Right atrium auricular region (tissue), 2 donors: Measurements from ENCODE around the gene C22orf39. TPM values are rescaled to one million over a fixed set of nuclear protein-coding genes. Genes with fewer than 3 reads are reported as not detected.

Experiments used
- DNase-seq: peaks from one replicate; pipeline ENCODE4 v3.0.0-alpha.2; 2019; ENCODE audit warnings: low spot score
- H3K27ac ChIP-seq, 2 donors: fragments of 200-600 bp; sonication (generic); 1 replicate in 1 of 2; 2 replicates in 1 of 2; pipeline ENCODE4 v1.5.1; 2016 to 2019
- H3K27me3 ChIP-seq, 2 donors: fragments of 200-600 bp; sonication (generic); one replicate each; pipeline versions ENCODE4 v1.5.1 to v1.6.0; 2017 to 2019
- H3K36me3 ChIP-seq: fragments of 200-600 bp; sonication (generic); one replicate; pipeline ENCODE4 v1.5.1; 2016
- H3K4me1 ChIP-seq, 2 donors: fragments of 200-600 bp; sonication (generic); one replicate each; pipeline versions ENCODE4 v1.5.1 to v1.6.0; 2017 to 2019
- H3K4me3 ChIP-seq, 2 donors: fragments of 200-600 bp; sonication (generic); 1 replicate in 1 of 2; 2 replicates in 1 of 2; pipeline ENCODE4 v1.5.1; 2017 to 2019; ENCODE audit warnings: mild to moderate bottlenecking in 1 of 2, moderate library complexity in 1 of 2
- H3K9me3 ChIP-seq, 2 donors: fragments of 200-600 bp; sonication (generic); one replicate each; pipeline ENCODE4 v1.5.1; 2019
- CTCF ChIP-seq, 2 donors: fragments of 200-600 bp; sonication (generic); IDR thresholded peaks; one replicate each; pipeline ENCODE4 v1.5.1; 2019; ENCODE audit warnings: antibody characterized with exemption in 2 of 2
- total RNA-seq, 2 donors: library from RNA; depleted of rRNA; stranded (reverse); fragments of >200 nt; gene quantifications; one replicate each; pipeline ENCODE4 v1.1.0, GENCODE V29; 2016

Gene C22orf39
- total RNA-seq, 2 donors from 2014 or later: 61.0 to 68.7 TPM

- DNase-seq: no peak
- H3K27me3 ChIP-seq: no peaks in the 10 kb centered on the region
- H3K4me3 ChIP-seq: no peak overlapping the region
- H3K27ac ChIP-seq: no peak overlapping the region
- H3K9me3 ChIP-seq: no peaks in the 10 kb centered on the region
- peaks cover 57% of the 10 kb centered on the region for H3K36me3 ChIP-seq
- H3K4me1 ChIP-seq: no peaks in the 10 kb centered on the region
- no peak for TF ChIP-seq CTCF (IDR thresholded peaks at IDR 0.05)
These were observed 49.8 kb downstream of the C22orf39 start for GRCh38 chr22:19397734-19398104.

- no peak overlapping the region for H3K27ac ChIP-seq
- peaks cover 59% of the 10 kb centered on the region for H3K36me3 ChIP-seq
- H3K9me3 ChIP-seq: no peaks in the 10 kb centered on the region
- H3K27me3 ChIP-seq: no peaks in the 10 kb centered on the region
- H3K4me3 ChIP-seq: no peak overlapping the region
- DNase-seq: no peak
- TF ChIP-seq CTCF (IDR thresholded peaks at IDR 0.05): no peak
- no peaks in the 10 kb centered on the region for H3K4me1 ChIP-seq
These were observed 50.4 kb downstream of the C22orf39 start for GRCh38 chr22:19396934-19397733.

- H3K27ac ChIP-seq: no peak overlapping the region
- peaks cover 62% of the 10 kb centered on the region for H3K36me3 ChIP-seq
- TF ChIP-seq CTCF (IDR thresholded peaks at IDR 0.05): no peak
- H3K27me3 ChIP-seq: no peaks in the 10 kb centered on the region
- no peak overlapping the region for H3K4me3 ChIP-seq
- H3K9me3 ChIP-seq: no peaks in the 10 kb centered on the region
- H3K4me1 ChIP-seq: no peaks in the 10 kb centered on the region
- DNase-seq: no peak
These were observed 51.0 kb downstream of the C22orf39 start for GRCh38 chr22:19396561-19396933.

- no peaks in the 10 kb centered on the region for H3K27me3 ChIP-seq
- H3K9me3 ChIP-seq: no peaks in the 10 kb centered on the region
- H3K4me3 ChIP-seq: no peak overlapping the region
- H3K27ac ChIP-seq: no peak overlapping the region
- H3K4me1 ChIP-seq: no peaks in the 10 kb centered on the region
- no peak for DNase-seq
- no peak for TF ChIP-seq CTCF (IDR thresholded peaks at IDR 0.05)
- H3K36me3 ChIP-seq: peaks cover 59% of the 10 kb centered on the region
These were observed 52.2 kb downstream of the C22orf39 start for GRCh38 chr22:19395276-19395675.

DNA sequence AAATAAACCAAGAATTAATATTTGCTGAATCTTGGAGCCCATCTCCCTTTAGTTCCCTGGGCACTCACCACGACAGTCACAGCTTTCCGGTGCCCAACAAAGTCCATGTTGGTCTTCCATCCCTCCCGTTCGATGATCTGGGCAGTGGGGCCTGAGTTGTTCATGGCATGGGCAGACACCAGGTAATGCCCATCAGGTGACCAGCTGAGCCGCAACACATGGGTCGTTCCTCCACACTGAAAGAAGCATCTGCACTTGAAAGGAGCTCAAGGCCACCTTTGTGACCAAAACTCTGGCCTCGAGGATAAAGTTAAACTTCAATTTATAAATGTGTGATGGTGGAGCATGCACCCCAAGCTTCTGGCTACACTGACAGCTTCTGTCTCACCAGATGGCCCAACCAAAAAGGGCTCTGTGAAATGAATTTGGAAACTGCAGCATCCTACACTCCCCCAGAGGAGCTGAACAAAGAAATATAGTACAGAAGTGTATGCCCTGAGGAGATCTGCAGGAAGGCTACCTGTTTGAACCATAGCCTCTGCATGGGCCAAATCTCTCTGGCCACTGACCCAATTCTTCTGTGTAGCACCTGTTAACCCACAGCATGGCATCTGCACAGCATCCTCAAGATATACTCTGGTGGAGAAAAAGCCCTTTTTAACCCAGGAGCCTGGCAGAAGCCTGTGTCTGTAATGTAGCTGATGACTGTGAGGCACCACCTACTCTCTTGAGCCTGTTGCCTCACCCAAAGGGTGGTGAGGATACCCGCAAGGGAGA lies 53.0 kb downstream of the C22orf39 start:
- no peak for DNase-seq

More for the DNA sequence above, 53.0 kb downstream of the C22orf39 start:
- H3K27ac ChIP-seq: no peak overlapping the region
- H3K9me3 ChIP-seq: no peaks in the 10 kb centered on the region
- no peaks in the 10 kb centered on the region for H3K27me3 ChIP-seq
- no peaks in the 10 kb centered on the region for H3K4me1 ChIP-seq
- H3K4me3 ChIP-seq: no peak overlapping the region
- no peak for TF ChIP-seq CTCF (IDR thresholded peaks at IDR 0.05)
- peaks cover 56% of the 10 kb centered on the region for H3K36me3 ChIP-seq
